HG03066 (cell line): ENCODE measurements around the gene BHLHA15.
A peak's percentile ranks its signal among the peaks of the same experiment; 100 is the strongest.

ENCODE experiments used
- ATAC-seq: cut with Tn5 transposase; IDR thresholded peaks from one replicate; pipeline ENCODE4 v1.9.1; 2021; ENCODE audit warnings: low read depth; ENCODE audit not compliant: unreplicated experiment

The BHLHA15 gene

DNA sequence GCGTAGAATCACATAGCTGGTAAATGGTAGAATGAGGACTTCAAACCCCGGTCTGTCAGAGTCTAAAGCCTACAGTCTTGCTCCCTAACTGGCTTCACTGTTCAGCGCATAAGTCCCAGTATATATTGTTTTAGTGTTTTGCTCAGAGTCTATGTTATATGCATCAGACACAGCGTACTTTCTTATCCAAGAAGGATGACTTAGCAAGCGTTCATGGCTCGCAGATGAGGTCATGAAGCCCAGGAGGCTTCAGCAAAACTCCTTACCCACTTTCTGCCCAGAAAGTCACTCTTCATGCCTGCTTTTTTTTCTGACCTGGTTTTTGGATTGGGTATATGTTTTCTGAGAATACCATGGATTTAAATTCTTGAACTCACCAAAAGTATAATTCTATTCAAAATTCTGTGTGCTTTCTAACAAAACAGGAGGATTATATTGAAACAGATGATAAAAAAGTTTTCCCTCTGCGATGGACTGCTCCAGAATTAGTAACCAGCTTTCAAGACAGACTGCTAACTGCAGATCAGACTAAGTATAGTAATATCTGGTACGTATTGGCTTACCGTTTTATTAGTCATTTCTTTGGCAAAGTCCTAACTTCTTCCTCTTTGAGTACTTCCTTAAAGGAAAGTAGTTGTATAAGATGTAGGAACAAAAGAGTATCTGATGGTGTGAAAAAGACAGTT, 24.6 kb upstream of the BHLHA15 start:
- ATAC-seq, result no peak

DNA sequence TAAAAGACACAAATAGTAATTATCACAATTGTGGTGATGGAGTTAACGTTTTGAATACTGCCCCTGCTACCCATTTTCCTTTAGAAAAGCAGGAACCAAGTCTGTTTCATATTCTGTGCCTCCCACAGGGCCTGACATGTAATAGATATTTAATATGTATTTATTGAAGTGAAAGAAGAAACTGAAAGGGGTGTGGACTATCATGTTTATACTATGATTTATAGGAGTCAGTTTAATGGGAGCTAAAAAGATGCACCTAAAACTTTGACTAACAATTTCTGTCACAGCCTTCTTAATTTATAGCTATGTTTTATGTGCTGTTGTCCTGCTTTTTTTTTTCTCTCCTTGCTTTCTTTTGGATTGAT, 24.1 kb upstream of the BHLHA15 start:
- ATAC-seq, result no peak

DNA sequence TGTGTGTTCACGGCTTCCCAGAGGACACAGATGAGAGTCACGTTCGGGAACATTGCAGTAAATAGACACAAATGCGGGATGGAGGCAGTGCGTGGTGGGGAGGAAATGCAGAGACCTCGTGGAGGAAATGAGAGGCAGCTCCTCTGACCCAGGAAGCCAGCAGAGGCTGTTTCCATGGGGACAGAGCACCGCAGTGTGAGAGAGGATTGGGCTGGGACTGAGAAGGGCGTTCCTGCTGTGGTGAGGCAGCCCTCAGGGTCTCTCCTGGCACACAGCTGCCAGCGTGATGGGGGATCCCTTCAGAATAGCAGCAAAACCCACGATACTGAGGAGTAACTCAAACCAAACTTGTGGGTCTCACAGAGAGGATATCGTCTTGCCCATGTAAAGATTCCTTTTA, 21.7 kb upstream of the BHLHA15 start:
- ATAC-seq, result no peak

DNA sequence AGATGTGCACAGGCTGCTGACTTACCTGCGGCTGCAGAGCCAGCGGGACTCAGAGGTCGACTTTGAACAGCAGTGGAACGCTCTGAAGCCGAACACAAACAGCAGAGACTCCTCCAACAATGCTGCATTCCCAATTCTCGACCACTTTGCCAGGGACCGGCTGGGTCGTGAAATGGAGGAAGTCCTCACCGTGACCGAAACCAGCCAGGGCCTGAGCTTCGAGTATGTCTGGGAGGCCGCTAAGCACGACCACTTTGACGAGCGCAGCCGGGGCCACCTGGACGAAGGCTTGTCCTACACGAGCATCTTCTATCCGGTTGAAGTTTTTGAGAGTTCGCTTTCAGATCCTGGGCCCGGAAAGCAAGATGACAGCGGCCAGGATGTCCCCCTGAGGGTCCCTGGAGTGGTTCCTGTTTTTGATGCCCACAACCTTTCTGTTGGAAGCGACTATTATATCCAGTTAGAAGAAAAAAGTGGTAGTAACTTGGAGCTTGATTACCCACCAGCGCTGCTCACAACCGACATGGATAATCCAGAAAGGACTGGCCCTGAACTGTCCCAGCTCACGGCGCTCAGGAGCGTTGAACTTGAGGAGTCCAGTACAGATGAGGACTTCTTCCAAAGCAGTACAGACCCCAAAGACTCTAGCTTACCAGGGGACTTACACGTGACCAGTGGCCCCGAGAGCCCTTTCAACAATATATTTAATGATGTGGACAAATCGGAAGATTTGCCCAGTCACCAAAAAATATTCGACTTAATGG, 19.4 kb upstream of the BHLHA15 start:
- ATAC-seq, result no peak

DNA sequence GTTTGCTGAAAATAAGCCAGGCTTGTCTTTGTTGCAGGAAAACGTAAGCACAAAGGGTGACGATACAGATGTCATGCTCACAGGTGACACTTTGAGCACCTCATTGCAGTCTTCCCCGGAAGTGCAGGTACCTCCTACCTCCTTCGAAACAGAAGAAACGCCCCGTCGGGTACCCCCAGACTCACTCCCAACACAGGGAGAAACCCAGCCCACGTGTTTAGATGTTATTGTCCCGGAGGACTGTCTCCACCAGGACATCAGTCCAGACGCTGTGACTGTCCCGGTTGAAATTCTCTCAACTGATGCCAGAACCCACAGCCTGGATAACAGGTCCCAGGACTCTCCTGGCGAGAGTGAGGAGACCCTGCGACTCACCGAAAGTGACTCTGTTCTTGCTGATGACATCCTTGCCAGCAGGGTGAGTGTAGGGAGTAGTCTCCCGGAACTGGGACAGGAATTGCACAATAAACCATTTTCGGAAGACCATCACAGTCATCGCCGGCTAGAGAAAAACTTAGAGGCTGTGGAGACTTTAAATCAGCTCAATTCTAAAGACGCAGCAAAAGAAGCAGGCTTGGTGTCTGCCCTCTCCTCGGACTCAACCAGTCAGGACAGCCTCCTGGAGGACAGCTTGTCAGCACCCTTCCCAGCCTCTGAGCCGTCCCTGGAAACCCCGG, 18.3 kb upstream of the BHLHA15 start:
- no peak for ATAC-seq

DNA sequence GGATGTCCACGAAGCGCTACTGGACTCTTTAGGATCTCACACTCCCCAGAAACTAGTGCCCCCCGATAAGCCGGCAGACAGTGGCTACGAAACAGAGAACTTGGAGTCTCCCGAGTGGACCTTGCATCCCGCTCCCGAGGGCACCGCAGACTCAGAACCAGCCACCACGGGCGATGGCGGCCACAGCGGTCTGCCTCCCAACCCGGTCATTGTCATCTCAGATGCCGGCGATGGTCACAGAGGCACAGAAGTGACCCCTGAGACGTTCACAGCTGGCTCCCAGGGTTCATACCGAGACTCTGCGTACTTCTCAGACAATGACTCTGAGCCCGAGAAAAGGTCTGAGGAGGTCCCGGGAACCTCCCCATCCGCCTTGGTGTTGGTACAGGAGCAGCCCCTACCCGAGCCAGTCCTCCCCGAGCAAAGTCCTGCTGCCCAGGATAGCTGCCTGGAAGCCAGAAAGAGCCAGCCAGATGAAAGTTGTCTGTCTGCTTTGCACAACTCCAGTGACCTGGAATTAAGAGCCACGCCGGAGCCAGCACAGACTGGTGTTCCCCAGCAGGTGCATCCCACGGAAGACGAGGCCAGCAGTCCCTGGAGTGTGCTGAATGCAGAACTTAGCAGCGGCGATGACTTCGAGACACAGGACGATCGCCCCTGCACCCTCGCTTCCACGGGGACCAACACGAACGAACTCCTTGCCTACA, 17.6 kb upstream of the BHLHA15 start:
- ATAC-seq, result no peak

DNA sequence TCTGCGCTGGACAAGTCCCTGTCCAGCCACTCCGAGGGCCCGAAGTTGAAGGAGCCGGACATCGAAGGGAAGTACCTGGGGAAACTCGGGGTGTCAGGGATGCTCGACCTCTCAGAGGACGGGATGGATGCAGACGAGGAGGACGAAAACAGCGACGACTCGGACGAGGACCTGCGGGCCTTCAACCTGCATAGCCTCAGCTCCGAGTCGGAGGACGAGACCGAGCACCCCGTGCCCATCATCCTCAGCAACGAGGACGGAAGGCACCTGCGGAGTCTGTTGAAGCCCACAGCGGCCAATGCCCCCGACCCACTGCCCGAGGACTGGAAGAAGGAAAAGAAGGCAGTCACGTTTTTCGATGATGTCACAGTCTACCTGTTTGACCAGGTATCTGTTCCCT, 17.1 kb upstream of the BHLHA15 start:
- no peak for ATAC-seq

DNA sequence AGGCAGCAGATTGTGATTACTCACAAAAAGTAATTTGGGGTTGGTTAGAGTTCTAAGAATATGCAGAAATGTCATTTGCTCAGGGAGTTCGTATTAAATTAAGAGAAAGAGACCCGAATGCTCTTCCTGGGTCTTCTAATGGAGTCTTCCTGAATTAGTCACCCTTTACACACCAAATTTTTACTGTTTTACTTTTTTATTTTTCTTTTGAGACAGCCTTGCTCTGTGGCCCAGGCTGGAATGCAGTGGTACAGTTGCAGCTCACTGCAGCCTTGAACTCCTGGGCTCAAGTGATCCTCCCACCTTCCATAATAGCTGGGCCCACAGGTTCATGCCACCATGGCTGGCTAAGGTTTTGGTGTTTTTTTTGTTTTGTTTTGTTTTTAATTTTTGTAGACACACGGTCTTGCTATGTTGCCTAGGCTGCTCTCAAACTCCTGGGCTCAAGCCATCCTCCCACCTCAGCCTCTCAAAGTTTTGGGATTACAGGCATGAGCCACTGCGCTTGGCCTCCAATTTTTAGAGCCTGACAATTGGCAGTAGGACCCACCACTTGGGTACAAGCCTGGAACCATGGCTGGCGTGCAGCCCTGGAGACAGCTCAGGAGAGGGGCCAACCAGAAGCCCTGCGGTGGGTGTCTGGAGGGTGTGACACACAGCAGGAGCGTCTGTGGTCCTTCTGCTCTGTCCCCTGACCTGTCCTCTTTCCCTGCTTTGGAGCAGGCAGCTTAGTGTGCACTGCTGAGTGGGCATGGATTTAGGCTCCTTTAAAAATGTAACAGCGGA, 16.4 kb upstream of the BHLHA15 start:
- no peak for ATAC-seq

DNA sequence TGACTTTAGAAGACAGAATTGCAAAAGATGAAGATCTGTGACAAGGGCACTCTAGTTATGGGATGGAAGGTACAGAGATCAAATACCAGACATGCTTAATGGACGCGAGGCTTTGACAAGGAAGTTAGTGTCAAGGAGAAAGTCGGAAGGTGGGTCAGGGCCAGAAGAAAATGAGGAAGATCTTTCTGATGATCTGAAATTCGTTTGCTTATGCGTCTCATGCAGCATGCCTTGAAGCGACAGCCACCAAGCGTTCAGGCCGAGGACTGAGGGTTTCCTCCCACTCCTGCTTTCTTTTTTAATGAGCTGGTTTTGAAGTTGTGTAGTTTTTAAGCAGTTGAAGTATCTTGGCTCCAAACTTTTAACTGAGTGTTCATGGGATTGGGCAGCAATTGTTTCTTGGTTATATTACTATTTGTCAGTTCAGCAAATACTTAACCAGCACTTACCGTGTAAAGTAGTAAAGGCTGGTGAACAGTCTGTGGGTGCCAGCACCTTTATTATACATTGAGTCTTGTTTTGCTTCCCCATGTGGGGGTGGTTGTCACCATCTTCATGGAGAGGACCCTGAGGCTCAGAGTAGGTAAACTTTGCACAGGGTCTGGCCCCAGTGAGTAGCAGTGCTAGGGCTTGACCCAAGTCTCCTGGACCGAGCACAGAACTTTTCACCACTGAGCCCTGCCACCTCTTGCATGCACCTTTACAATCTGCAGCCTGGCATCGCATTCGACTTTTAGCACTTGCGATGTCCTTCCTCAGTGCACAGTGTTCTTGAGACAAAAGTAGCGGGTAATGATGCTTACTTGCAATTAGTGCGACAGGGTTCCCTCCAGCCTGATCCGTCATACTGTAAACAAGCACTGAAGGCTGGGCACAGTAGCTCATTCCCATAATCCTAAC, 14.3 kb upstream of the BHLHA15 start:
- no peak for ATAC-seq

DNA sequence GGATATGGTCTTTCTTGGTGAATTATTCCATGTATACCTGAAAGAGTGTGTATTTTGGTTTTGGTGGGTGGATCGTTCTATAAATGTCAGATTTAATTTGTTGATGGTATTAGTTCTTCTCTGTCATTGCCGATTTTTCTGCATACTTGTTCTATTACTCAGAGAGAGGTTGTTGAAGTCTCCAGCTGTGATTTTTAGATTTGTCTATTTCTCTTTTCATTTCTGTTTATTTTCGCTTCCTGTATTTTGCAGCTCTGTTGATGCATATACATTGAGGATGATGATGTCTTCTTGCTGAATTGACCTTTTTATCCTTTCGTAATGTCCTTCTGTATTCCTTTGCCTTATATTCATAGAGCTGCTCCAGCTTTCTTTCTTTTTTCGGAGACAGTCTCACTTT, 12.1 kb upstream of the BHLHA15 start:
- ATAC-seq, result no peak

DNA sequence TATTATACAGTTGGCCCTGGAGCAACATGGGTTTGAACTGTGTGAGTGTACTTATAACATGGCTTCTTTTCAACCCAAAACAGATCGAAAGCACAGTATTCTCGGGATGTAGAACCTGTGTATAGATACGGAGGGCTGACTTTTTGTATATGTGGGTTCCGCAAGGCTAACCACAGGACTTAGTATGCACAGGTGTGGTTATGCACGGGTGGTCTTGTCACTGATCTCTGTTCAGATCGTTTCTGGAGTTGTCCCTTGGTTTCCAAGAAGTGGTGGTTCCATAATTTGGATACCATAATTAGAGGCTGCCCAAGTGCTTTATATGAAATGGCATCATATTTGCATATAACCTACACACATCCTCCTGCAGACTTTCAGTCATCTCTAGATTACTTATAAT, 10.9 kb upstream of the BHLHA15 start:
- ATAC-seq, result peak; percentile 41

DNA sequence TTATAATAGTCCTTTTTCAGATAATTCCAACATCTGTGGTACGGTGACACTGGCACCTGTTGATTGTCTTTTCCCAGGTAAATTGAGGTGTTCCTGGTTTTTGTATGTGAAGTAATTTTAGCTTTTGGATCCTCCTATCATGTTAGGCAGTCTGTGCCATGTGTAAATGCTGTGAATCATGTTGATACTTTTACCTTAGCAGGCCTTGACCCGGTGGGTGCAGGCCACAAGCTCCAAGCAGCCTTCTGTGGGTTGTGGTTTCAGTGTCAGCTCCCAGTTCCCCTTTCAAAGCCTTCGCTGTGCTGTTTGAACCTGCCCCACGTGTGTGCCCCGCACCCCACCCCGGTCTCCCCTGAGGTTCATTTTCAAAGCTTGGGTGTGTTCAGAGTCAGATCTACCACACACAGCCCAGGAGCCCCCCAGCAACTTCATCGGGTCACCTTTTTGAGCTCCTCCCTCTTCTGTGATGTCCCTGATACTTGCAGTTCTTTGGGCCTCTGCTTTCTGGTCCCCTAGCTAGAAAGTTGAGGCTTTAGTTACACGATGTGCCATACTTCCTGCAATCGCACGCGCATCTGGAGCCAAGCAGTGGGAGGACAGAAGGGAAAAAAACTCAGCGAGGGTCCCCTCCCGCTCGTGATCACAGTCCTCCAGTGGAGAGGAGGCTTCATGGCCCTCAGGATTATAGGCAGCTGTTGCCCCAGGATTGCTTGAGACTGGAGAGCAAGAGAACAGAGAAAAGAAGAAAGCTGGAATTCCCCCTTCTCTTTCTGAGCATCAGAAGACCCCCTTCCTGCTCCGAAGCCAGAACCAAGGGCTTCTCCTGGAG, 8.7 kb upstream of the BHLHA15 start:
- peak; percentile 90 for ATAC-seq

DNA sequence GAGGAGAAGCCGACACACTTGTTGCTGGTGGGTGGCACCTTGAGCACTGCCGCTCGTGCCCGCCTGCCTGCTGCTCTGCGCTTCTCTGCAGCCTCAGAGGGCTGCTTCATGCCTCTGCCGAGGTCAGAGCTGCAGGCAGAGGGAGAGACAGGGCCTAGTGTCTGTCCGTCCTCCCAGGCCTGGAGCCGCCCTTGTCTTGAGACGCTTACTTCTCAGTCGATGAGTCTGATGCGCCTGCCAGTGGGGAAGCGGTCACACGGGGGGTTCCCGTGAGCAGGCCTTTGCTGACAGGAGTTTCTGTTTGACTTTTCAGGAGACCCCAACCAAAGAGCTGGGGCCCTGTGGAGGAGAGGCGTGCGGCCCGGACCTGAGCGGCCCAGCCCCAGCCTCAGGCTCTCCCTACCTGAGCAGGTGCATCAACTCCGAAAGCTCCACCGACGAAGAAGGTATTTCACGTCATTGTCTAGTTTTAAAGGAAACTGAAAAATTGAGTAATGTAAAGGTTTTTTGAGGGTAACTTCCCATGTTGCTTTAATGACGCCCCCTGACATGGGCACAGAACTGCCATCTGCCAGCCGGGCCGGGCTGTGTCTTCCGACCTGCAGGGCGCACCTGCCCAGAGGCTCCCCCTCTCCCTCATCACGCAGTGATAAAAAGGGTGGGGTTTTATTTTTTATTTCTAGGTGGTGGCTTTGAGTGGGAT, 7.8 kb upstream of the BHLHA15 start:
- no peak for ATAC-seq

DNA sequence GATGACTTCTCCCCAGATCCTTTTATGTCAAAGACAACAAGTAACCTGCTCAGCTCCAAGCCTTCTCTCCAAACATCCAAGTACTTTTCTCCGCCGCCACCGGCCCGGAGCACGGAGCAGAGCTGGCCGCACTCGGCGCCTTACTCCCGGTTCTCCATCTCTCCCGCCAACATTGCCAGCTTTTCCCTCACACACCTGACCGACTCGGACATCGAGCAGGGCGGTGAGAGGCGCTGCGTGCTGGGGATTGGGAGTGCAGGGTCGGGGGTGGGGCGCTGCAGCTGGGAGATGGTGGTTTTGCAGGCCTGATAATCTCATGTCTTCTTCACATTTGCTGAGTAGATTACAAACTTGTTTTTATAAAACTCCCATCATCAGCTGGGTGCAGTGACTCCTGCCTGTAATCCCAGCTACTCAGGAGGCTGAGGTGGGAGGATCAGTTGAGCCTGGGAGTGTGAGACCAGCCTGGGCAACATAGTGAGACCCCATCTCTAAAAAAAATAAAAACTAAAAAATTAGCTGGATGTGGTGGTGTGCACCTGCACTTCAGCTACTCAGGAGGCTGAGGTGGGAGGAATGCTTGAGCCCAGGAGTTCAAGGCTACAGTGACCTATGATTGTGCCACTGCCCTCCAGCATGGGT, 7.2 kb upstream of the BHLHA15 start:
- no peak for ATAC-seq

DNA sequence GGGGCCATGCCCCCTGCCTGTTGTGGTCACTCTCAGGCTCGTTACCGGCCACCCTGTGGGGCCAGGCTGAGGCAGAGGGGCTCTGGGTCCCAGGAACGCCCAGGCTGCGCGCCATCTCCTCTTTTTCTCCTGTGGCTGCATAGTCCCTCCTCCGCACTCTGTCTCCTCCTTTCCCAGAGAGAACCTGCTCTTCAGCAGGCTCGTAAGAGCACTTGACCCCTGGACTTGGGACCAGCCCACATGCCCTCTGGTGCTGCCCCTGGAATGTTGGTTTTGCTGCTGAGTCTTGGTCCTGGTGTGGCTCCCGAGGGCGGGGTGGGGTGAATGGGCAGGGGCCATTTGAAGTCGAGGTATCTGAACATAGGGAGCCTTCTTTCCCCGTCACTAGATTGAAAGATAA, 6.6 kb upstream of the BHLHA15 start:
- no peak for ATAC-seq

DNA sequence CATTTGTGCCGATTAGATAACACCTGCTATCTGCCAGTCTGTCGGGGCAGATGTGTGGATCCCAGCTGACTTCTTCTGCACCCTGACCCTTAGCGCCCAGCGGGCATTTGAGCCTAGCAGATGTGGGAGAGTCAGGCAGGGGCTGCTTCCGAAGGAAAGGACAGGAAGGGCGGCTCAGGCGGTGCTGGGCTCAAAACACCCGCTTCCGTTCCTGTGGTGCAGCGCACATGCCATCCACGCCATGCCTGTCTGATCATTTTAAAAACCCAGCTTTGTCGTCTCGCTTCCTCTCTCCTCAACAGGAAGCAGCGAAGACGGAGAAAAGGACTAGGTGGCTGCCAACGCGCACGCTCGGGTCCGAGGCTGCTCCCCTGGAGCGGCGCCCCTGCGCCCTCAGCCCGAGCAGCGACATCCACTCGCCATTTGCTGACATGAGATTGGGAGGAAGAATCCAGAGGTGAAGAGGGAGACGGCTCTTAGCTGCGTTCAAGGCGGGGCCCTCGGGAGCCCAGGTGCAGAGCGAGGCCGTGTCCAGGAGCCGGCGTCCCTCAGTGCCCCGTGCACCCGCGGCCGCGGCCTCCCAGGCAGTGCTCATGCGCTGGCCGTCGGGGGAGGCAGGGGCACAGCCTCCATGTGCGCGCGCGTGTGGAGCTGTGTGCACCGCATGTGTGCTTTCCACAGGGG, 5.9 kb upstream of the BHLHA15 start:
- no peak for ATAC-seq
